Sigmoid colon (tissue), 7 donors: ENCODE results near the gene GPR37. TPM values are rescaled to one million over a fixed set of nuclear protein-coding genes. Genes with fewer than 3 reads are reported as not detected.

Experiments used
- DNase-seq: peaks from one replicate; pipeline ENCODE4 v3.0.0-alpha.2; 2019
- H3K27ac ChIP-seq, 4 donors: fragments of 200-600 bp; sonication (generic); one replicate each; pipeline ENCODE4 v1.5.1; 2016 to 2019; ENCODE audit warnings: mild to moderate bottlenecking in 1 of 4
- H3K27me3 ChIP-seq, 3 donors: fragments of 200-600 bp; sonication (generic); one replicate each; pipeline ENCODE4 v1.5.1; 2019; ENCODE audit warnings: mild to moderate bottlenecking in 1 of 3
- H3K36me3 ChIP-seq, 4 donors: fragments of 200-600 bp; sonication (generic); one replicate each; pipeline ENCODE4 v1.5.1; 2016 to 2019
- H3K4me1 ChIP-seq, 4 donors: fragments of 200-600 bp; sonication (generic); one replicate each; pipeline ENCODE4 v1.5.1; 2017 to 2019
- H3K4me3 ChIP-seq, 4 donors: fragments of 200-600 bp; sonication (generic); one replicate each; pipeline ENCODE4 v1.5.1; 2017 to 2019; ENCODE audit warnings: mild to moderate bottlenecking in 2 of 4, moderate library complexity in 1 of 4
- H3K9me3 ChIP-seq, 4 donors: fragments of 200-600 bp in 3 of 4; sonication (generic) in 3 of 4; one replicate each; pipeline versions ENCODE4 v1.5.1 to v1.6.1; 2013 to 2019
- CTCF ChIP-seq, 4 experiments: fragments of 450-650 bp in 3 of 4; fragments of 200-600 bp in 1 of 4; IDR thresholded peaks; one replicate each; pipeline ENCODE4 v1.5.1; 2016 to 2019; ENCODE audit warnings: antibody characterized with exemption in 4 of 4, mild to moderate bottlenecking in 3 of 4, moderate library complexity in 2 of 4
- EP300 ChIP-seq, 4 donors: sonication (generic); formaldehyde crosslinking; IDR thresholded peaks; one replicate each; pipeline ENCODE4 v1.6.1; 2017; ENCODE audit warnings: antibody characterized with exemption in 4 of 4
- POLR2A ChIP-seq, 2 donors: fragments of 450-650 bp; IDR thresholded peaks; one replicate each; pipeline ENCODE4 v1.6.1; 2016; ENCODE audit warnings: antibody characterized with exemption in 2 of 2, mild to moderate bottlenecking in 2 of 2, moderate library complexity in 2 of 2
- POLR2AphosphoS5 ChIP-seq, 4 donors: sonication (generic); formaldehyde crosslinking; IDR thresholded peaks; one replicate each; pipeline ENCODE4 v1.6.1; 2017; ENCODE audit warnings: antibody characterized with exemption in 4 of 4
- WGBS, 2 donors: extraction: QIAGEN DNeasy Blood & Tissue Kit; methylation state at CpG; one replicate each; pipeline ENCODE4 v1.1.7; 2013; 5-methylcytosine and 5-hydroxymethylcytosine counted together
- intact Hi-C: fragments of 100-400 bp; cut with DNase I; formaldehyde crosslinking; loops from one replicate; pipeline ENCODE4 v1.15.1; 2023
- polyA plus RNA-seq, 3 donors: library from polyadenylated mRNA; stranded (reverse); fragments of 200-250 nt; gene quantifications; one replicate each; pipeline ENCODE4 v1.2.3, GENCODE V29; 2013
- total RNA-seq, 4 donors: library from RNA; depleted of rRNA; stranded (reverse); fragments of >200 nt; gene quantifications; one replicate each; pipeline ENCODE4 v1.1.0, GENCODE V29; 2016
- donor health status: healthy with polysubstance abuse.
- donor health status: Bipolar disorder and iron deficiency.
- donor health status: healthy.

The GPR37 gene
- total and polyA plus RNA-seq, 7 donors = 0.68 to 2.3 (median 1.4) TPM; not detected in 2

- intact Hi-C loops = no loop called here
- DNase-seq = no peak
- Histone ChIP-seq H3K27me3 (no peaks in the 10 kb centered on the region), H3K4me3 (no peak overlapping the region), H3K9me3 (no peaks in the 10 kb centered on the region), H3K36me3 (no peaks in the 10 kb centered on the region), H3K4me1 (no peaks in the 10 kb centered on the region), H3K27ac (no peak overlapping the region)
- TF ChIP-seq EP300 (IDR thresholded peaks at IDR 0.05) (no peak), POLR2A (IDR thresholded peaks at IDR 0.05) (no peak), CTCF (IDR thresholded peaks at IDR 0.05) (no peak), POLR2AphosphoS5 (IDR thresholded peaks at IDR 0.05) (no peak)
- 86% methylated on average over 2 of the region's 2 CpGs for WGBS, 2 donors
Observed at GRCh38 chr7:124751027-124751426, 14.6 kb downstream of the GPR37 start.

GRCh38 chr7:124747072-124747471 lies 18.5 kb downstream of the GPR37 start:
- H3K27ac ChIP-seq = no peak overlapping the region
- 93 to 94% methylated on average over 11 of the region's 11 CpGs for WGBS, 2 donors
- no peaks in the 10 kb centered on the region for H3K27me3 ChIP-seq
- H3K36me3 ChIP-seq = no peaks in the 10 kb centered on the region
- no peak for DNase-seq
- intact Hi-C loops = no loop called here
- H3K4me1 ChIP-seq = no peaks in the 10 kb centered on the region
- no peaks in the 10 kb centered on the region for H3K9me3 ChIP-seq
- H3K4me3 ChIP-seq = no peak overlapping the region
- TF ChIP-seq POLR2AphosphoS5 (IDR thresholded peaks at IDR 0.05) (no peak), POLR2A (IDR thresholded peaks at IDR 0.05) (no peak), CTCF (IDR thresholded peaks at IDR 0.05) (no peak), EP300 (IDR thresholded peaks at IDR 0.05) (no peak)

GRCh38 chr7:124738639-124739038 lies 27.0 kb downstream of the GPR37 start:
- no peak for DNase-seq
- no peaks in the 10 kb centered on the region for H3K9me3 ChIP-seq
- TF ChIP-seq POLR2AphosphoS5 (IDR thresholded peaks at IDR 0.05) = no peak
- TF ChIP-seq CTCF (IDR thresholded peaks at IDR 0.05) = no peak
- no peak for TF ChIP-seq EP300 (IDR thresholded peaks at IDR 0.05)
- no peak for TF ChIP-seq POLR2A (IDR thresholded peaks at IDR 0.05)
- H3K4me1 ChIP-seq = no peaks in the 10 kb centered on the region
- intact Hi-C loops = no loop called here
- no peaks in the 10 kb centered on the region for H3K27me3 ChIP-seq
- H3K4me3 ChIP-seq = no peak overlapping the region
- 81 to 86% methylated on average over 3 of the region's 3 CpGs for WGBS, 2 donors
- H3K27ac ChIP-seq = no peak overlapping the region
- H3K36me3 ChIP-seq = no peaks in the 10 kb centered on the region

- Histone ChIP-seq H3K9me3 (no peaks in the 10 kb centered on the region), H3K4me1 (no peaks in the 10 kb centered on the region), H3K27me3 (no peaks in the 10 kb centered on the region), H3K27ac (no peak overlapping the region), H3K36me3 (no peaks in the 10 kb centered on the region), H3K4me3 (no peak overlapping the region)
- DNase-seq = no peak
- no peak for TF ChIP-seq EP300 (IDR thresholded peaks at IDR 0.05)
- TF ChIP-seq POLR2AphosphoS5 (IDR thresholded peaks at IDR 0.05) = no peak
- TF ChIP-seq POLR2A (IDR thresholded peaks at IDR 0.05) = no peak
- TF ChIP-seq CTCF (IDR thresholded peaks at IDR 0.05) = no peak
- intact Hi-C loops = no loop called here
- WGBS, 2 donors = 75 to 84% methylated on average over 2 of the region's 2 CpGs
Observed at GRCh38 chr7:124737760-124738300, 27.8 kb downstream of the GPR37 start.

GRCh38 chr7:124728610-124729009 lies 37.0 kb downstream of the GPR37 start:
- Histone ChIP-seq H3K27ac (no peak overlapping the region), H3K27me3 (no peaks in the 10 kb centered on the region), H3K9me3 (no peaks in the 10 kb centered on the region), H3K36me3 (no peaks in the 10 kb centered on the region), H3K4me3 (no peak overlapping the region), H3K4me1 (no peaks in the 10 kb centered on the region)
- TF ChIP-seq CTCF (IDR thresholded peaks at IDR 0.05) (no peak), POLR2AphosphoS5 (IDR thresholded peaks at IDR 0.05) (no peak), EP300 (IDR thresholded peaks at IDR 0.05) (no peak), POLR2A (IDR thresholded peaks at IDR 0.05) (no peak)
- 2 to 7% methylated on average over 1 of the region's 1 CpG for WGBS, 2 donors
- no peak for DNase-seq
- intact Hi-C loops = no loop called here
